HepG2 (cell line): ENCODE results near the gene NBR1. TPM values are rescaled to one million over a fixed set of nuclear protein-coding genes. Genes with fewer than 3 reads are reported as not detected.

Experiments
- ATM ChIP-seq: fragments of 450-650 bp; IDR thresholded peaks from 2 replicates; pipeline ENCODE4 v1.7.1; 2017; ENCODE audit warnings: mild to moderate bottlenecking, borderline replicate concordance
- CHD4 ChIP-seq: fragments of 200-600 bp; sonication (generic); IDR thresholded peaks from 2 replicates; pipeline ENCODE4 v1.7.0; 2017; ENCODE audit warnings: mild to moderate bottlenecking, low read length, borderline replicate concordance
- DPF2 ChIP-seq: sonication (generic); formaldehyde crosslinking; IDR thresholded peaks from 2 replicates; pipeline ENCODE4 v1.4.0; 2020; ENCODE audit warnings: mild to moderate bottlenecking, low read depth, missing genetic modification reagents, borderline replicate concordance
- FOXJ3 ChIP-seq: sonication (generic); formaldehyde crosslinking; IDR thresholded peaks from 2 replicates; pipeline ENCODE4 v1.4.0; 2020; ENCODE audit warnings: missing genetic modification reagents, mild to moderate bottlenecking, borderline replicate concordance
- HOXA5 ChIP-seq: sonication (generic); formaldehyde crosslinking; IDR thresholded peaks from 2 replicates; pipeline ENCODE4 v1.4.0; 2020; ENCODE audit warnings: missing genetic modification reagents
- HOXD1 ChIP-seq: sonication (generic); formaldehyde crosslinking; IDR thresholded peaks from 2 replicates; pipeline ENCODE4 v1.5.0; 2020; ENCODE audit warnings: missing genetic modification reagents
- JUN ChIP-seq: sonication (generic); formaldehyde crosslinking; IDR thresholded peaks from 2 replicates; pipeline ENCODE4 v1.4.0; 2020; ENCODE audit warnings: mild to moderate bottlenecking, missing genetic modification reagents
- KDM1A ChIP-seq: IDR thresholded peaks from 2 replicates; pipeline ENCODE4 v1.6.1; 2016; ENCODE audit warnings: missing compliant biosample characterization
- NFKB2 ChIP-seq: sonication (generic); formaldehyde crosslinking; IDR thresholded peaks from 2 replicates; pipeline ENCODE4 v1.4.0; 2020; ENCODE audit warnings: missing genetic modification reagents, borderline replicate concordance
- SMAD9 ChIP-seq: sonication (generic); formaldehyde crosslinking; IDR thresholded peaks from 2 replicates; pipeline ENCODE4 v1.5.1; 2020; ENCODE audit warnings: mild to moderate bottlenecking, missing genetic modification reagents
- SNAPC4 ChIP-seq: sonication (generic); formaldehyde crosslinking; IDR thresholded peaks from 2 replicates; pipeline ENCODE4 v1.4.0; 2020; ENCODE audit warnings: mild to moderate bottlenecking, missing genetic modification reagents
- SOX13 ChIP-seq, 3 experiments: fragments of 450-650 bp in 1 of 3; sonication (generic) in 1 of 3; formaldehyde crosslinking in 1 of 3; IDR thresholded peaks in 2 of 3; conservative IDR thresholded peaks in 1 of 3; 2 replicates each; pipeline versions ENCODE4 v1.5.0 to v1.6.1; 2016 to 2020; ENCODE audit warnings: antibody characterized with exemption in 1 of 3, mild to moderate bottlenecking in 1 of 3, missing compliant biosample characterization in 1 of 3, missing genetic modification reagents in 1 of 3, moderate library complexity in 1 of 3
- TCF7L2 ChIP-seq: IDR thresholded peaks from 2 replicates; pipeline ENCODE4 v1.6.1; 2011; ENCODE audit warnings: mild to moderate bottlenecking, low read depth, low read length, moderate library complexity
- TEAD2 ChIP-seq: sonication (generic); formaldehyde crosslinking; IDR thresholded peaks from 2 replicates; pipeline ENCODE4 v1.9.0; 2021; ENCODE audit warnings: missing genetic modification reagents
- THAP11 ChIP-seq: IDR thresholded peaks from 2 replicates; pipeline ENCODE4 v1.6.1; 2016; ENCODE audit warnings: missing biosample characterization, missing genetic modification reagents
- ZC3H13 ChIP-seq: sonication (generic); formaldehyde crosslinking; IDR thresholded peaks from 2 replicates; pipeline ENCODE4 v1.8.1; 2023; ENCODE audit warnings: mild to moderate bottlenecking, missing genetic modification reagents, moderate library complexity
- ZKSCAN8 ChIP-seq: IDR thresholded peaks from 2 replicates; pipeline ENCODE4 v1.6.1; 2016; ENCODE audit warnings: borderline replicate concordance, missing genetic modification reagents, missing compliant biosample characterization
- ZNF136 ChIP-seq: sonication (generic); formaldehyde crosslinking; IDR thresholded peaks from 2 replicates; pipeline ENCODE4 v1.8.1; 2022; ENCODE audit warnings: low read depth, mild to moderate bottlenecking, moderate library complexity, missing genetic modification reagents
- ZNF337 ChIP-seq: sonication (generic); formaldehyde crosslinking; IDR thresholded peaks from 2 replicates; pipeline ENCODE4 v1.5.1; 2020; ENCODE audit warnings: missing genetic modification reagents, low read depth, mild to moderate bottlenecking, borderline replicate concordance
- ZNF569 ChIP-seq: sonication (generic); formaldehyde crosslinking; IDR thresholded peaks from 2 replicates; pipeline ENCODE4 v1.5.0; 2020; ENCODE audit warnings: mild to moderate bottlenecking, missing genetic modification reagents, moderate library complexity, borderline replicate concordance
- ZNF737 ChIP-seq: sonication (generic); formaldehyde crosslinking; IDR thresholded peaks from 2 replicates; pipeline ENCODE4 v1.5.0; 2020; ENCODE audit warnings: missing genetic modification reagents, mild to moderate bottlenecking, borderline replicate concordance
- ZNF775 ChIP-seq: sonication (generic); formaldehyde crosslinking; IDR thresholded peaks from 2 replicates; pipeline ENCODE4 v1.4.0; 2020; ENCODE audit warnings: missing genetic modification reagents, mild to moderate bottlenecking, moderate library complexity, borderline replicate concordance
- ZNF776 ChIP-seq: sonication (generic); formaldehyde crosslinking; IDR thresholded peaks from 2 replicates; pipeline ENCODE4 v1.4.0; 2020; ENCODE audit warnings: mild to moderate bottlenecking, missing genetic modification reagents
- polyA plus RNA-seq, 8 experiments: library from polyadenylated mRNA; depleted of rRNA in 3 of 8; stranded (reverse) in 7 of 8; unstranded in 1 of 8; fragments of >200 nt; fragmentation: Illumina TruSeq in 4 of 8; extraction: Trizol in 4 of 8; gene quantifications; 2 replicates each; pipeline versions ENCODE4 v1.2.1 to v1.2.3, GENCODE V29; 2011 to 2016; ENCODE audit warnings: low read depth in 4 of 8, missing spikeins in 1 of 8, mixed read lengths in 1 of 8; ENCODE audit not compliant: insufficient read depth in 1 of 8
- total RNA-seq, 5 experiments: library from RNA; depleted of rRNA; stranded (reverse); fragments of >200 nt; fragmentation: Illumina TruSeq; extraction: Trizol; gene quantifications; 2 replicates each; pipeline ENCODE4 v1.2.3, GENCODE V29; 2016; ENCODE audit warnings: low read depth in 1 of 5
- TF ChIP-seq, protein P1 (sequence below): sonication (generic); formaldehyde crosslinking; conservative IDR thresholded peaks from 2 replicates; pipeline ENCODE4 v1.8.0; 2022; ENCODE audit warnings: low read depth, missing genetic modification reagents
- TF ChIP-seq, protein P2 (sequence below): sonication (generic); formaldehyde crosslinking; IDR thresholded peaks from 2 replicates; pipeline ENCODE4 v1.5.1; 2020; ENCODE audit warnings: missing genetic modification reagents, mild to moderate bottlenecking, borderline replicate concordance

Gene NBR1
- total and polyA plus RNA-seq, 2 of the 13 experiments (the other 11 are each of a cell fraction or from before 2014, with no cell fraction given) = 51.7 to 121 TPM

- no peak for TF ChIP-seq HOXA5 (CRISPR knock-in tag)
- TF ChIP-seq, protein P1, sequence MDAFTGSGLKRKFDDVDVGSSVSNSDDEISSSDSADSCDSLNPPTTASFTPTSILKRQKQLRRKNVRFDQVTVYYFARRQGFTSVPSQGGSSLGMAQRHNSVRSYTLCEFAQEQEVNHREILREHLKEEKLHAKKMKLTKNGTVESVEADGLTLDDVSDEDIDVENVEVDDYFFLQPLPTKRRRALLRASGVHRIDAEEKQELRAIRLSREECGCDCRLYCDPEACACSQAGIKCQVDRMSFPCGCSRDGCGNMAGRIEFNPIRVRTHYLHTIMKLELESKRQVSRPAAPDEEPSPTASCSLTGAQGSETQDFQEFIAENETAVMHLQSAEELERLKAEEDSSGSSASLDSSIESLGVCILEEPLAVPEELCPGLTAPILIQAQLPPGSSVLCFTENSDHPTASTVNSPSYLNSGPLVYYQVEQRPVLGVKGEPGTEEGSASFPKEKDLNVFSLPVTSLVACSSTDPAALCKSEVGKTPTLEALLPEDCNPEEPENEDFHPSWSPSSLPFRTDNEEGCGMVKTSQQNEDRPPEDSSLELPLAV = no peak
- TF ChIP-seq ZNF337 (CRISPR knock-in tag) = no peak
- TF ChIP-seq ZKSCAN8 = no peak
- TF ChIP-seq HOXD1 (CRISPR knock-in tag) = no peak
- TF ChIP-seq DPF2 (CRISPR knock-in tag) = no peak
- TF ChIP-seq, protein P2, sequence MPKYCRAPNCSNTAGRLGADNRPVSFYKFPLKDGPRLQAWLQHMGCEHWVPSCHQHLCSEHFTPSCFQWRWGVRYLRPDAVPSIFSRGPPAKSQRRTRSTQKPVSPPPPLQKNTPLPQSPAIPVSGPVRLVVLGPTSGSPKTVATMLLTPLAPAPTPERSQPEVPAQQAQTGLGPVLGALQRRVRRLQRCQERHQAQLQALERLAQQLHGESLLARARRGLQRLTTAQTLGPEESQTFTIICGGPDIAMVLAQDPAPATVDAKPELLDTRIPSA = no peak
- TF ChIP-seq JUN (CRISPR knock-in tag) = no peak; the same call in 1 of the 2 replicates
- no peak for TF ChIP-seq FOXJ3 (CRISPR knock-in tag)
- peak; percentile 30 for TF ChIP-seq ZC3H13 (CRISPR knock-in tag)
- peak; percentile 8; the same call in 1 of the 2 replicates for TF ChIP-seq ZNF136 (CRISPR knock-in tag)
- no peak for TF ChIP-seq SOX13 (IDR thresholded peaks at IDR 0.05)
- no peak for TF ChIP-seq SOX13 (CRISPR knock-in tag; conservative IDR thresholded peaks at IDR 0.05 in 1 of 2, IDR thresholded peaks at IDR 0.05 in 1 of 2)
- TF ChIP-seq NFKB2 (CRISPR knock-in tag) = no peak
- 0 out of 2 replicates have a peak, but pooled peaks have one; percentile 26 for TF ChIP-seq CHD4
- TF ChIP-seq ZNF775 = no peak
- no peak for TF ChIP-seq KDM1A (CRISPR knock-in tag)
- no peak for TF ChIP-seq THAP11 (CRISPR knock-in tag)
- no peak for TF ChIP-seq ZNF776 (CRISPR knock-in tag)
- no peak; the same call in 1 of the 2 replicates for TF ChIP-seq ZNF737 (CRISPR knock-in tag)
- no peak for TF ChIP-seq ZNF569 (CRISPR knock-in tag)
- TF ChIP-seq SMAD9 = no peak
- no peak for TF ChIP-seq ATM
- no peak; the same call in 1 of the 2 replicates for TF ChIP-seq SNAPC4 (CRISPR knock-in tag)
- TF ChIP-seq TCF7L2 = no peak
- TF ChIP-seq TEAD2 (CRISPR knock-in tag) = no peak
Observed at GRCh38 chr17:43216369-43216761, 45.4 kb downstream of the NBR1 start (continued).
